MM.1S (cell line): ENCODE data around the gene AXIN2.

ENCODE experiments used
- DNase-seq: peaks from one replicate; pipeline ENCODE4 v3.0.0-alpha.2; 2015
- H2AFZ ChIP-seq: fragments of 300-600 bp; sonication (generic); 2 replicates; pipeline ENCODE4 v1.6.0; 2016; ENCODE audit warnings: antibody characterized with exemption, low read length
- H3F3A ChIP-seq: fragments of 300-600 bp; sonication (generic); 2 replicates; pipeline ENCODE4 v1.6.1; 2016; ENCODE audit warnings: mild to moderate bottlenecking, antibody characterized with exemption, low read length, moderate library complexity, mixed read lengths; ENCODE audit not compliant: insufficient read depth
- H3K27ac ChIP-seq: fragments of 300-600 bp; sonication (generic); 2 replicates; pipeline ENCODE4 v1.5.1; 2016; ENCODE audit warnings: mild to moderate bottlenecking, low read length
- H3K27me3 ChIP-seq: fragments of 300-600 bp; sonication (generic); replicated peaks from 2 replicates; pipeline ENCODE4 v1.6.0; 2016; ENCODE audit warnings: low read length; ENCODE audit not compliant: insufficient read depth
- H3K36me3 ChIP-seq: fragments of 300-600 bp; sonication (generic); replicated peaks from 2 replicates; pipeline ENCODE4 v1.6.1; 2016; ENCODE audit warnings: mild to moderate bottlenecking, low read length, mixed read lengths; ENCODE audit not compliant: insufficient read depth
- H3K4me1 ChIP-seq: fragments of 300-600 bp; sonication (generic); 2 replicates; pipeline ENCODE4 v1.6.1; 2016; ENCODE audit warnings: low read length, mixed read lengths
- H3K4me2 ChIP-seq: fragments of 300-600 bp; sonication (generic); 2 replicates; pipeline ENCODE4 v1.6.0; 2016; ENCODE audit warnings: low read depth, low read length
- H3K4me3 ChIP-seq: fragments of 300-600 bp; sonication (generic); 2 replicates; pipeline ENCODE4 v1.5.1; 2016; ENCODE audit warnings: low read length, mixed read lengths
- H3K79me2 ChIP-seq: fragments of 300-600 bp; sonication (generic); 2 replicates; pipeline ENCODE4 v1.6.1; 2016; ENCODE audit warnings: mixed run types, low read length, mixed read lengths
- H3K9ac ChIP-seq: fragments of 300-600 bp; sonication (generic); 2 replicates; pipeline ENCODE4 v1.6.1; 2016; ENCODE audit warnings: low read length, mixed read lengths
- H3K9me2 ChIP-seq: fragments of 300-600 bp; sonication (generic); replicated peaks from 2 replicates; pipeline ENCODE4 v1.6.1; 2016; ENCODE audit warnings: mild to moderate bottlenecking, low read length, mixed read lengths; ENCODE audit not compliant: insufficient read depth
- H3K9me3 ChIP-seq: fragments of 300-600 bp; sonication (generic); replicated peaks from 2 replicates; pipeline ENCODE4 v1.6.1; 2016; ENCODE audit warnings: mild to moderate bottlenecking, low read length, mixed read lengths; ENCODE audit not compliant: insufficient read depth
- H4K20me1 ChIP-seq: fragments of 300-600 bp; sonication (generic); 2 replicates; pipeline ENCODE4 v1.6.1; 2016; ENCODE audit warnings: mild to moderate bottlenecking, low read length, moderate library complexity, mixed read lengths; ENCODE audit not compliant: insufficient read depth
- EZH2 ChIP-seq: fragments of 300-600 bp; sonication (generic); optimal IDR thresholded peaks from 2 replicates; pipeline ENCODE3; 2017; ENCODE audit warnings: low read depth, mild to moderate bottlenecking, antibody characterized with exemption, low read length, mixed read lengths
- EZH2phosphoT487 ChIP-seq: fragments of 300-600 bp; sonication (generic); IDR thresholded peaks from 2 replicates; pipeline ENCODE4 v1.6.1; 2018; ENCODE audit warnings: antibody characterized with exemption, low read length
- TF ChIP-seq, protein P1 (sequence below): fragments of 300-600 bp; sonication (generic); IDR thresholded peaks from 2 replicates; pipeline ENCODE4 v1.5.1; 2016; ENCODE audit warnings: antibody characterized with exemption, low read length, mixed read lengths

The AXIN2 gene

DNA sequence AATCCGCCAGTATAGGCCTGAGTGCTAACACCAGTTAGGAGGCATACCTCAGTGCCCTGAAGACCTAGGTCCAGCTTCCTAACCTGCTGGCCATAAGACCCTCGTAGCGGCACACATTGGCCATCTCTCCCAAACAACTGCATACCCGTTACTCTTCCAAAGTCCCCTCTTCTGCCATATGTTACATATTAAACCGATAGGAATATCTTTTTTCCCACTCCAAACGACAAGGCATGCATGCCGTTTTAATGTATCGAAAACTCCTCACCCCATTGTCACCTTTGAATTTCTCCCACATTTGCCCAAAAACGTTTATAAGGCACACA, 721 bp upstream of the AXIN2 start:
- H3K27me3 ChIP-seq = no peaks in the 10 kb centered on the region
- peak overlapping the region; percentile 59; the same call in 1 of the 2 replicates for H3K27ac ChIP-seq
- peaks cover 43% of the 10 kb centered on the region for H3K4me1 ChIP-seq
- DNase-seq = no peak
- no peaks in the 10 kb centered on the region; the same call in 1 of the 2 replicates for H3K79me2 ChIP-seq
- peak overlapping the region; percentile 57; the same call in 1 of the 2 replicates for H3K9ac ChIP-seq
- TF ChIP-seq EZH2phosphoT487 = no peak
- TF ChIP-seq, protein P1, sequence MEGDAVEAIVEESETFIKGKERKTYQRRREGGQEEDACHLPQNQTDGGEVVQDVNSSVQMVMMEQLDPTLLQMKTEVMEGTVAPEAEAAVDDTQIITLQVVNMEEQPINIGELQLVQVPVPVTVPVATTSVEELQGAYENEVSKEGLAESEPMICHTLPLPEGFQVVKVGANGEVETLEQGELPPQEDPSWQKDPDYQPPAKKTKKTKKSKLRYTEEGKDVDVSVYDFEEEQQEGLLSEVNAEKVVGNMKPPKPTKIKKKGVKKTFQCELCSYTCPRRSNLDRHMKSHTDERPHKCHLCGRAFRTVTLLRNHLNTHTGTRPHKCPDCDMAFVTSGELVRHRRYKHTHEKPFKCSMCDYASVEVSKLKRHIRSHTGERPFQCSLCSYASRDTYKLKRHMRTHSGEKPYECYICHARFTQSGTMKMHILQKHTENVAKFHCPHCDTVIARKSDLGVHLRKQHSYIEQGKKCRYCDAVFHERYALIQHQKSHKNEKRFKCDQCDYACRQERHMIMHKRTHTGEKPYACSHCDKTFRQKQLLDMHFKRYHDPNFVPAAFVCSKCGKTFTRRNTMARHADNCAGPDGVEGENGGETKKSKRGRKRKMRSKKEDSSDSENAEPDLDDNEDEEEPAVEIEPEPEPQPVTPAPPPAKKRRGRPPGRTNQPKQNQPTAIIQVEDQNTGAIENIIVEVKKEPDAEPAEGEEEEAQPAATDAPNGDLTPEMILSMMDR = no peak
- TF ChIP-seq EZH2 = no peak
- H3K9me3 ChIP-seq = no peaks in the 10 kb centered on the region
- peak overlapping the region; percentile 84 for H3K4me2 ChIP-seq
- peak overlapping the region; percentile 88 for H2AFZ ChIP-seq
- no peaks in the 10 kb centered on the region for H3K9me2 ChIP-seq
- peak overlapping the region; percentile 61 for H3K4me3 ChIP-seq
- no peaks in the 10 kb centered on the region for H3K36me3 ChIP-seq
- peaks cover 8% of the 10 kb centered on the region; the same call in 1 of the 2 replicates for H3F3A ChIP-seq
- no peaks in the 10 kb centered on the region for H4K20me1 ChIP-seq

DNA sequence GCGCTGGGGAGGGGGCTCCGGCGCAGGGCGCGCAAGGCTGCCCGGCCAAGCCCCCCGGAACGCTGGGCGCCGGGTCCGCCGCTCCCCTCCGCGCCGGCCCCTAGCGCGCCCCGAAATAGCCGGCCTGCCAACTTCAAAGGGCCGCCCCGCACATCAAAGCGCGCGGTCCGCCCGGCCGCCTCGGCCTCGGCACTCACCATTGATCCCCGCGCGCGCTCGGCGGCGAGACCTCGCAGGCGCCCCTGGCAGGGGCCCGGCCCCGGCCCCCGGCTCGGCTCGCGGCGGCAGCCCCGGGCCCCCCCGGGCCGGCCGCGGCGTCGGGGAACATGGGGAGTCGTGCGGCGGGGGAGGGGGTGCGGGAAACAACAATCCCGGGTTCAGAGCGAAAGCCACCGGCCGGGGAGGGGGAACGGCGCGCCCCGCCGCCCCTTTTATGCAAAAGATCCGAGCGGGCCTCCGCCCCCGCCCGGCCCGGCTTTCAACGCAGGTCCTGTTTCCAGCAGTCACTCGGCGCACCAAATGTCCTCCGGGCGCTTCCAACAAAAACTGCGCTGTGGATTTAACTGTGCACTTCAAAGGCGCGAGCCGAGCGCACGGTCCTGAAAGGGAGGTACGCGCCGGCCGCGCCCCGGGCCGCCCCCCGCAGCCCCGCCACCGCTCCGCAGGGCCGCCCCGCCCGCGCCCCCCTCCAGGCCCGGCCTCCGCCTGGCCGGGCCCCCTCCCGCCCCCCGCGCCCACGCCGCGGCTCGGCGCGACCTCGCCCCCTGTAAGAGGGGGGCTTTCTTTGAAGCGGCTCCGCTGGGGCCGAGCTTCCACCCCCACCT, 608 bp downstream of the AXIN2 start:
- Histone ChIP-seq H3K4me3 (peak overlapping the region; percentile 85), H3F3A (peaks cover 8% of the 10 kb centered on the region; the same call in 1 of the 2 replicates), H2AFZ (0 out of 2 replicates have a peak overlapping the region, but pooled peaks have one; percentile 66), H3K36me3 (no peaks in the 10 kb centered on the region), H3K4me1 (peaks cover 46% of the 10 kb centered on the region), H3K27me3 (no peaks in the 10 kb centered on the region), H3K9me3 (no peaks in the 10 kb centered on the region), H3K9me2 (no peaks in the 10 kb centered on the region), H4K20me1 (no peaks in the 10 kb centered on the region), H3K27ac (peak overlapping the region; percentile 96), H3K4me2 (no peak overlapping the region; the same call in 1 of the 2 replicates), H3K9ac (peak overlapping the region; percentile 91), H3K79me2 (no peaks in the 10 kb centered on the region; the same call in 1 of the 2 replicates)
- TF ChIP-seq, protein P1 = no peak
- TF ChIP-seq EZH2phosphoT487 (no peak), EZH2 (no peak)
- peak; percentile 88 for DNase-seq

DNA sequence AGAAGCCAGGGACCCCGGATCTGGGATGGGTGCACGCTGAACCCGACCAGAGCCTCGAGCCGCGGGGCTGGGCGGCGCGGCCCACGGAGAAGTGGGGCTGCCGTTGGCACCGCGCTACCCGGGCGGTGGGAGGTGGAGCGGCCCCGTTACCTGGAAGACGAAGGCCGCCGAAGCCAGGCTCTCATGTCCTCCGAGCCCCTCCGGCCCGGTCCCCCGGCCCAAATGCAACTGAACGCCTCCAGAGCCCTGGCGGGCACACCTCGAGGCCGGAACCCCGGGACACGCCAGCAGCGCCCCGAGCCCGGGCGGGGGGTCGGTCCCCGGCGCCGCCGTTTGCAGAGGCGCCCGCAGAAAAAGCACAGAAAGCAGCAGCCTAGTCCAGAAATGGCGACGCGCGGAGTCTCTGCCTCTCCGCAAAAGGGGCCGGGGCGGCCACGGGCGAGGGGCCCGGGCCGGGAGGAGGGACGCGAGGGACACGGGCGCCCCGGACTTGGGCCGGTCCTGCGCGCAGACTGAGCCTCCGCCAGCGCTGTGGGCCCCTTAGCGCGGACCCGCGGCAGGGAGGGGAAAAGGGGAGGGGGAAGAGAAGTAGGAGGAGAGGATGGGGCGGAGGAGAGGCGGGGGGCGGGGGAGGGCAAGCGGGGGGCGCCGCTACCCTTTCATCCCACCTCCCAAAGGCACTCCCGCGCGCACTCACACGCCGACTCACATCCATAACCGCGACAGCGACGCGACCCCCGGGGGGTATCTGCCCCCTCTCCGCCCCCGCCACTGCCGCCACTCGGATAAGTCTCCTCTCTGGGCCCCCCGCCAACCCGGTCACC, 1.4 kb downstream of the AXIN2 start:
- Histone ChIP-seq H3K27ac (peak overlapping the region; percentile 52; the same call in 1 of the 2 replicates), H3K4me1 (peaks cover 40% of the 10 kb centered on the region), H3K4me3 (peak overlapping the region; percentile 85), H3F3A (peaks cover 8% of the 10 kb centered on the region; the same call in 1 of the 2 replicates), H3K4me2 (peak overlapping the region; percentile 76), H3K36me3 (no peaks in the 10 kb centered on the region), H2AFZ (peak overlapping the region; percentile 55), H3K79me2 (no peaks in the 10 kb centered on the region; the same call in 1 of the 2 replicates), H4K20me1 (no peaks in the 10 kb centered on the region), H3K9ac (peak overlapping the region; percentile 85), H3K27me3 (no peaks in the 10 kb centered on the region), H3K9me3 (no peaks in the 10 kb centered on the region), H3K9me2 (no peaks in the 10 kb centered on the region)
- TF ChIP-seq, protein P1 = no peak
- TF ChIP-seq EZH2 = no peak
- no peak for TF ChIP-seq EZH2phosphoT487
- DNase-seq = peak; percentile 11
